ENCODE data around the gene RNF14.
"Not testable (repeated sequence)": the region's sequence is repeated elsewhere in the genome, so short reads cannot be mapped to it uniquely, and the experiment has no call there.

DNA sequence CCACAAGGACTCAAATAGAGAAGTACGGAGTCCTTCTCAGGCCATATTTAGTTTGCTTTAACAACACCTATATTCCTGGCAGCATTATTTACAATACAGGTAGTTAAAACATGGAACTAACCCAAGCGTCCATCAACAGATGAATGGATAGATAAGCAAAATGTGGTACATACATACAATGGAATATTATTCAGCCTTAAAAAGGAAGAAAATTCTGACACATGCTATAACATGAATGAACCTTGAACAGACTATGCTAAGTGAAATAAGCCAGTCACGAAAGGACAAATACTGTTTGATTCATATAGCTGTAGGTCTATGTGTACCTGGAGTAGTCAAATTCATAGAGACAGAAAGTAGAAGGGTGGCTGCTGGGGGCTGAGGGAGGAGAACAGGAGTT is 68.7 kb downstream of the RNF14 start:
- TF ChIP-seq EZH2phosphoT487 (IDR thresholded peaks at IDR 0.05; ENCODE audit: low read depth, severe bottlenecking, unreplicated experiment); EZH2 (IDR thresholded peaks at IDR 0.05; ENCODE audit: borderline replicate concordance): not testable (repeated sequence)
- TF ChIP-seq, protein P1, sequence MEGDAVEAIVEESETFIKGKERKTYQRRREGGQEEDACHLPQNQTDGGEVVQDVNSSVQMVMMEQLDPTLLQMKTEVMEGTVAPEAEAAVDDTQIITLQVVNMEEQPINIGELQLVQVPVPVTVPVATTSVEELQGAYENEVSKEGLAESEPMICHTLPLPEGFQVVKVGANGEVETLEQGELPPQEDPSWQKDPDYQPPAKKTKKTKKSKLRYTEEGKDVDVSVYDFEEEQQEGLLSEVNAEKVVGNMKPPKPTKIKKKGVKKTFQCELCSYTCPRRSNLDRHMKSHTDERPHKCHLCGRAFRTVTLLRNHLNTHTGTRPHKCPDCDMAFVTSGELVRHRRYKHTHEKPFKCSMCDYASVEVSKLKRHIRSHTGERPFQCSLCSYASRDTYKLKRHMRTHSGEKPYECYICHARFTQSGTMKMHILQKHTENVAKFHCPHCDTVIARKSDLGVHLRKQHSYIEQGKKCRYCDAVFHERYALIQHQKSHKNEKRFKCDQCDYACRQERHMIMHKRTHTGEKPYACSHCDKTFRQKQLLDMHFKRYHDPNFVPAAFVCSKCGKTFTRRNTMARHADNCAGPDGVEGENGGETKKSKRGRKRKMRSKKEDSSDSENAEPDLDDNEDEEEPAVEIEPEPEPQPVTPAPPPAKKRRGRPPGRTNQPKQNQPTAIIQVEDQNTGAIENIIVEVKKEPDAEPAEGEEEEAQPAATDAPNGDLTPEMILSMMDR (IDR thresholded peaks at IDR 0.05; ENCODE audit: poor library complexity) = not testable (repeated sequence)

Measured in hepatocyte (in vitro differentiated cells).